CD4-positive, alpha-beta T cell treated with Interleukin-4 for 4 hours (primary cell): ENCODE measurements around the gene FRMD4B.

Experiments used
- DNase-seq: peaks from one replicate; pipeline ENCODE4 v3.0.0-alpha.2; 2020

Gene FRMD4B

DNA sequence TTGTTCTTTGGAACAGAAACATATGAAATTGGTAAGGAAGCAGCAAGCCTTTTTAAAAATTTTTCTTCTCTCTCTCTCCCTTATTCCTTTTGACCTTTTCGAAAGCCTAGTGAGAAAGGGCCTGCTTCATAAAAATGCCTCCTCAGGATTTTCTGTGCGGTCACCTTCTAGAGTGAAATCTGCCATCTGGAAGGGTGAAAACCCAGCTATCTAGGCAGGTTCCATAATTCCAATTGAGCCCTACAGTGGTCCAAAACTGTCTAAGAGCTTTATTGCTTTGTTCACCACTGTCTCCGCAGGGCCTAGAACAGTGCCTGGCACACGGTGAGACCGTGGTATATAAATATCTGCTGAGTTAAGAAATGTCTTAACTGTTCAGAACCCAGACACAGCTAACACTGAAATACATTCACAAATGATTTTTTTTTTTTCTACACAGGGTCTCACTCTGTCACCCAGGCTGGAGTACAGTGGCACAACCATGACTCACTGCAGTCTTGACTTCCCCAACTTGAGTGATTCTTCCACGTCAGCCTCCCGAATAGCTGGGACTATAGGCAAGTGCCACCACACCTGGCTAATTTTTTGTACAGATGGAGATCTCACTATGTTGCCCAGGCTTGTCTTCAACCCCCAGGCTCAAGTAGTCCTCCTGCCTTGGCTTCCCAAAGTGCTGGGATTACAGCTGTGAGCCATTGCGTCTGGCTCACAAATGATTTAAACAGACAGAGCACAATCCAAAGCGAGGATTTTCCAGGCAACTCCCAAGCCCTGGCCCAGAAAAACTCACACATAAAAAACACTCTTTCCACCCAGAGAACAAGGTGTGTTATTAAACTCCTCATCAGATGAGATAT, 64.4 kb downstream of the FRMD4B start:
- DNase-seq, result no peak

DNA sequence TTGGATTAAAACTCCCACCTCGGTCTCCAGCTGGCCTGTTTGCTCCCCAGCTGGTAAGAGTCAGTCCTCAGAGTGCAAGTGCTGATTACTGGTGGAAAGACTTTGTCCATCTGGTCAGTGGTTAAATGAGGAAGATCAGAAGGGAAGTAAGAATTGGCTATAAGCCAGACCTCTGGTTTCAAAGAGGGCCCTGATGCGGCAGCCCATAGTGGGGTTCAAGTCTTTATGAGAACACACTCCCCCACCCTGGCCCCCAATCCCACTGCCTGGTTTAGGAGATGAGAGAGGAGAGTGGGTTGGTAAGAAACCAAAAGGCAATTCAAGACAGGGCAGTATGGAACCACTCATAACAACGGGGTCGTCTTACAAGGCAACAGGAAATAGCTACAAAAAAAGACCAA, 65.0 kb downstream of the FRMD4B start:
- DNase-seq, result no peak

DNA sequence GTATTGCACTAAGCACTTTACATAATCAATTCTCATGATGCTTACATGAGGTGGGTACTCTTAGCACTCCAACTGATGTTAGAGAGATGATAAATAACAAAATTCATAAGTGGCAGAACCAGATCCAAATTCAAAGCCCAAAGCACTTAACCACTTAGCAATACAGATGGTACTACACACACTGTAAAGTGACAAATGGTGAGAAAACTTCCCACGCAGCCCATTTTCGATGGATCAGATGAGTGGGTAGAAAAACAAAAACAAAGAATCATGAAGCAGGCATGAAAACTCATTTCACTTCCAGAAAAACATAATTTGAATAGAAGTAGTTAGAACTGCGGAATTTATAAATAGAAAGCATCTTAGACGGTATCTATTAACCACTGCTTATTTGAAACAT, 66.2 kb downstream of the FRMD4B start:
- DNase-seq, result no peak

DNA sequence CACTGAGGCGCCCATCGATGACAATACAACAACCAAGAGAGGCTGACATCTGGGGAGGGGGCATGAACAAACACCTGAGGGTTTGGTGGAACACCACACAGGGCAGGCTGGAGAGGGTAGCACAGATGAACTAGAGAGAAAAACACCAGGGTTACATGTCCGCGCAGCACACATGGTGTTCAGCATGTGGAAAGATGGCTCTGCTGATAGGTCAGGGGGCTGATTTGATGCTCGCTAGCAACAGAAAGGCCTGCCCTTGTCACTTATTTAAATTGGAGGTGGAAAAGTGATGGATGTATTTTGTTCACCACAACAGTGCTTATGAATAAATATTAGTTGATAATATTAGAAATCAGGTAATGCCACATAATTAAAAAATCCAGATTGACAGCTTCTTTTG, 67.5 kb downstream of the FRMD4B start:
- DNase-seq, result no peak

DNA sequence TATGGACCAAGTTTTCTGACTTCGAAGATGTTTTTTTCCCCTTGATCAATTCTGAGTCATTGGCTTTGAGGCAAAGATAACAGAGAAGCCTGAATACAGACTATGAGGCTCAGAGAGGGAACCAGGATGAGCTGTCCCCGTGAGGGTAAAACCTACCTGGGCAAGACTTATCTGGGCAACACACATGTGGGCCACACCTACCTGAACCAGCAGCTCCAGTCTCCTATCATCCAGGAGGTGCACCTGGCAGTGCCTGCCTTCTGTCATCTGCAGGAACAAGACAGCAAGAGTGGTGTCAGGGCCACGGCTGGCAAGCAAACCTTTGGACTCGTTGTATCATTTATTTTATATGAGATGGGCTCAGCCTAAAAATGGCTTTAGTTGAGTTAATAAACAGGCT, 72.6 kb downstream of the FRMD4B start:
- DNase-seq, result no peak

DNA sequence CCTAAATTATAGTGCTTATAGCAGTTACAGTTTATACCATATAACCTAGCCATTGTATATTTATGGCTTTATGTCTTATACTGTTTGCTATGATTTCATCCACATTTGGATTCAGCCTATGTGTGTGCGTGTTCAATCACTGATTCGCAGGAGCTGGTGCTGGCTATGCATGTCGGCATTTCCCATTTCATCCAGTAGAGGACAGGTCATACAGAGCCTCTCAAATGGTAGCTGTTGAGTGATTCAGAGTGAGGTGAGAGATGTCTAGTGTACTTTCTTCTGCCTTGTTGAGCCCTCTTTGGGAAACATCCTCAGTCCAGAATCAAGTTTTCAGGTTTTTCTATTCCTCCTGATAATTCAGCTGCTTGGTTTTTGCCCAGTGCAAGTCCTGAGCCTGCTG, 76.1 kb downstream of the FRMD4B start:
- no peak for DNase-seq

DNA sequence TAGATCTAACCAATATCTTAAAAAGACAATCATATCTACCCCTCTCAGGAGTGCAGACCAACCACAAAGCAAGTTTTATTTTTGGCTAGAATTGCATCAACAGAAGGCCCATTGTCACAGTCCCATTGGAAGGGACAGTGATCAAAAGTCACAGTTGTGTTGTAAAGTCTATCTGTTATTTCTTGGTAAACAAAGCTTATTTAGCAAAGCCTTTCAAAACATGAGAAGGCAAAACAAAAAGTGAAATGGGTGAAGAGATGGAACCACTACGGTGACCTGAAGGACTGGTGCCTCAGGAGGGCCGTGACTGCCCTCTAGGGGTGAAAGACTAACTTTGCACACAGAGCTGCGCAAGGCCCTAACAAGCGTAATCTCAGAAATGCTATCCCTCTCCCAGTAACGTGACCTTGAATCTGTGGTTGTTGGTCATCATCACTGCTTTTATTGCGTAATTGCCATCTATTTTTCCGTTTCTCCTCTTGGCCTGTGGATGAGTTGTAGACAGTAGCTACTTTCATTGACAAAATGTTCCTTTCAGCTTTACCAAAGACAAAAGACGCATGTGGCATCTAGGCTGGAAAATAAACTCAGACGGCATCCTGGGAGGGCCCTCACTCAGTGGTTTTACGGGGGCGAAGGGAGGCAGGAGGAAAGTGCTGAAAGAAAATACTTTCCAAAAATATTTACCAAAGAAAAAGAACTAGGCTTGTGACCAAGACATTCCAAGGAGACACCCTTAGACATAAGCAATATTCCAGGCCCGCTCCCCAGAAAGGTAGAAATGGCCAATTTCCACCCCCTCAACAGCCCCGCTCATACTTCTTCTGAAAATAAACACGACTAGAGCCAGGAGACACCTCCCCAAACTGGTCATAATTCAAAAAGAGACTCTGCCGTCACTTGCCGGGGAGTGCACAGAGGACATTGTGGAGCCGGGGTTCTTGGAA, 79.4 kb downstream of the FRMD4B start:
- DNase-seq, result peak; percentile 75

DNA sequence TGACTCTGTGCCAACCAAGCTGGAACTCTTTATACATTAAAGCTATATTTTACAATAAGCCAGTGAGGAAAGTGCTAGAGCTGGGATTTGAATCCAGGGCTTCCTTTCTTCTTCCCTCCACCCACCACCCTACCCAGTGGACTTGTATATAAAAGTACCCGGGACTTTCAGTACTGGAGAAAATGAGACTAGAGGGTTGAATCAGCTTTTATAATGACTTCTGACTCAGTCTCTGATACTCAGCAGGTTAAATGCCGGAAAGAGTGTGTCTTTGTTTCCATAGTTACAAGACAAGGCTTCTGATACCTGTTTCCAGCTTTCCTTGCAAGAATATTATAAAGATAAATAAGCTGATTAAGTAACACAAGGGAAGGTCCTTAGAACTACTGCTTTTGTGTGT, 80.9 kb downstream of the FRMD4B start:
- DNase-seq, result no peak

DNA sequence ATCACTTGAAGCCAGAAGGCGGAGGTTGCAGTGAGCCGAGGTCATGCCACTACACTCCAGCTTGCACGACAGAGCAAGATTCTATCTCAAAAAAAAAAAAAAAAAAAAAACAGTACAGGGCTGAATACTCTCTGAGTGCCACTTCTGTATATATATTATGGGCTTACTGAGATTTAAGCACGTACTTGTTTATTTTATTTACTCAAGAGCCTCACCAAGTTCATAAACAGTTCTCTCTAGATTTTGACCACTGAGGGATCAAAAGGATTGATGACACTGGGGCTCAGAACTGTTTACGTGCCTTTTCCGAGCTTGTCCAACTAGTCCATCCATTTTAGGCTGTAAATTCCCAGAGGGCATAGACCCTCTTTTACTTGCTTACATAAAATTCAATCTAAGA, 81.5 kb downstream of the FRMD4B start:
- no peak for DNase-seq

DNA sequence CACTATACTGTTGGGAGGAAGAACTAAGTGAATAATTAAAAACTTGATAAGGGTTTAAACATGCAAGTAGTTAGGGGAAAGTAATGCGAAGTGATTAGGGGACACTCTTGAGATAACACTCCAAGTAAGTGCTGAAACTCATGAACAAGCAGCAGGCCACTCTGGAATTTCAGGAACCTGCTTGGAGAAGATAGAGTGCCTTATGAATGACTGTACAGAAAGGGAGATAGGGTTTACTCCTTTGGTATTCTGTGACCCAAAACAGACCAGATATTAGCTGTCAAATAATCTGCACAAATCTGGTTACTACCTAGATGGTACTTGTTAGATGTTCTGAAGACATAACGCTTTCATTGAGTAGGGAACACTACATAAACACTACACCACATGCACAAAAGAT, 85.6 kb downstream of the FRMD4B start:
- DNase-seq, result no peak

DNA sequence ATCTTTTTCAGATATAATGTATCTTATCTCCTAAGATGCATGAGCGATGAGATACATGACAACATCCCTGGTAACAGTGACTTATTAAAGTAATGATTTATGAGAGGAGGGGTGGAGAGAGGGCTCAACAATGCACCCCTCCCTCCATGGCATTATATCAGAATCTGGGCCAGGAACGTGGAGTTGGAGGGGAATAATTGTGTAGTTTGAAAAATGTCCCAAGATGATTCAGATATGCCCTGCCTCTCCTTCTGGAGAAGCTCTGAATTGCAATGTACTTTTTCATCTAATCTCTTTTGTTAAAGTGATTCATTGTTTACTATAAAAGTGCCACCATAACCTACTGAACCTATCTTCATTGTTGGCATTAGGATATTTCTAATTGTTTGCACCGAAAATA, 86.5 kb downstream of the FRMD4B start:
- DNase-seq, result no peak

DNA sequence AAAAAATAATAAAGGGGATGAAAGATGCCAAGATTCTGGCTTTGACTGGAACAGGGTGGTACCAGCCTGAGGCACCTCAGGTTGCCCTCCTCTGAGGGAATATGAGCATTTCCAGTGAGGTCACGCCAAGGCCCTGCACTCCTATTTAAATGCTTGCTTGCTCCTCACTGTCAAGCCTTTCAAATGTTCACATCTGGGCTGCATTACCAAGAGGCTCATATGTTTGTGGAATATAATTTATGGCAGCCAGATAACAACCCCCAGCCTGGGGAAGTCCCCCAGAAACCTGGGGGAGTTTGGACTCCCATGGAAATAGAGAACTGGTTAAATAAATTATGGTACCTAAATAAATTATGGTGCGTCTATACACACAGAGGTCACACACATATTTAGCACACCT, 88.4 kb downstream of the FRMD4B start:
- DNase-seq, result no peak

DNA sequence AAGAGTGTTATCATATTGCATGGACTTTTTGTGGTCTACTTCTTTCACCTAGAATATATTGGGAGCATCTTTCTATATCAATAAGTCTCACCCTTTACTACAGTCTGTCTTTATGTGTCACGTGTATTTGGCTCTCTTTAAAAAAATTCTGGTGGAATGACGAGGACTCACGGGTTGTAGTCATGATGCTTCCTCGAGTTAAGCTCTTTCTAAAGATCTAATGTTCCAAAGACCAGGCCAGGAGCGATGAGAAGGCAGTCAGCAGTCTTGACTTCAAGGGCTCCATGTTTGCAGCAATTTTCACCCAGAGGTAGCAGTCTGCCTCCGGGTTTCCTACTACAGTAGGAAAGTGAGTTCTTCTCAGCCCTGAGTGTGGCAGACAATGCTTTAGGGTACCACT, 88.9 kb downstream of the FRMD4B start:
- no peak for DNase-seq

DNA sequence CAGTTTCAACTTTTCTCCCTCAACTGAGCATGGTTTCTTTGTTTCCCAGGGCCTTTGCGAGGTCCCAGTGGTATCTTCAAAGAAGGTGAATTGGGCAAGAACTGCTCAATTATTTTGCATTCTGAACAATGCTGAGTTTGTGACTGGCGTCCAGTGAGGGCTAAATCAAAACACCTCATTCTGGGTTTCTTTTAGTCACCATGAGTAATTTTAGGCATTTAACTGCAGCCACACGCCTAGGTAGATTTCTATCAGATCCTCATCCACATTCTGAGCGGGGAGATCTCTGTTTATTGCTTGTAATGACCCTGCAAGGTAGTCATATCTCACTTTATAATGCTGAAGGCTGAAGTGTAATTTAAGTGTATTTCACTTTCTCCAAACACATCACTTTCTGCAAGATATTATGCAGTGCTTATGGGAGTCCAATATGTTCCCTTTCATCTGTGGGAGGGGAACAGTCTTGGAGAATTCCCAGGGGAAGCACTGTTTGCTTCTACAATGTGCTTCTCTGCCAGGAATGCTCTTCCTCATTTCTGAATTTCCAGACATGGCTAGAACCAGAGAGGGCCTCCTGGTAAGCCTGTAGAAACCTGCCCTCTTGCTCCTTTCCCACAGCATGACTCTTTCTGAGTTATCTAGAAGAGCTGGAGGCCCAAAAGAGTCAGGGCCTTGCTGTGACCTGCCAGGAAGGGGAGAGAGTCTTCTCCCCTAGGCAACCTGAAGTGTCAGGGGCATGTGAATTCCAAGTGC, 91.7 kb downstream of the FRMD4B start:
- no peak for DNase-seq

DNA sequence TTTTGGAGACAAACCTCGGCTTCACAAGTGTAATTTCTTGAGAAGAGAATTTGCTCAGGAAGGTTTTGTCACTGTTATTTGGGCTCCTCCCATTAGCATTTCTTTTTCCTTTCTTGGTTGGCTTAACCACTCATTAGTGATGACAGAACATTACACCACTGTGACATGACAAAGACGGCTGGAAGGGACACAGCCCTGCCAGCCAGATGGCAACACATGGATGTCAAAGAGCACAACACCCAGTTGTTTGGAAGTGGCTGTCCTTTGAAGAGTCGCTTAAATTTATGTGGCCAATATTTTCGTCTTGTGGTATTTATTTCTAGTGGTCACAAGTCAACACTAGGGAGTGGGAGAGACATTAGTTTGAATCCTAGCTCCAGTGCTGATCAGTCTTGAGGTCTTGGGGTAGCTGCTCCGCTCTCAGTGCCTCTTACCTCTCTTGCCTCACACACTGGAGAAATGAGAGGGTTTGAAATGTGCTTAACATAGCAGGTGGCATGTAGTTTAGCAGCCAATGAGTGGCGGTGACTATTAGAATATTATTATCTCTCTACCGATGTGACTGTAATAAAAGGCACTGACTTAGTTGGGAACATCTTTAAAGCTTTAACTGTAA, 92.8 kb downstream of the FRMD4B start:
- DNase-seq, result no peak

DNA sequence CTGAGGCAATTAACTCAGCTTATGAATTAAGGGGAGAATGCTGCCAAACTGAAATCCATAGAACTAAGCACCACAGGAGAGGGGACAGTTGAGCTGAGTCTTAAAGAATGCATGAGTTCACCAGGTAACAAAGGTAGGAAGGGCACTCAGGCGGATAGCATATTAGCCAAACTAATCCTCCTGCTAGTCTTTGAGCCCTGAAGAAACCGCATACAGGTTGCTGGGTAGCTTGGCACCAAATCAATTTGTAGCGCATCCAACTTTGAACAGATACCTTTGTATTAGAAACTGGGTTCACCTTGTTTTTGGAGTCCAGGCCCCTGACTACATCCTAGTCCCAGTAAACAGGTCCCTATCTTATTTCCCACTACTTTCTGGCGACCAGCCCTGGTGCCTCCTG, 93.7 kb downstream of the FRMD4B start:
- no peak for DNase-seq

DNA sequence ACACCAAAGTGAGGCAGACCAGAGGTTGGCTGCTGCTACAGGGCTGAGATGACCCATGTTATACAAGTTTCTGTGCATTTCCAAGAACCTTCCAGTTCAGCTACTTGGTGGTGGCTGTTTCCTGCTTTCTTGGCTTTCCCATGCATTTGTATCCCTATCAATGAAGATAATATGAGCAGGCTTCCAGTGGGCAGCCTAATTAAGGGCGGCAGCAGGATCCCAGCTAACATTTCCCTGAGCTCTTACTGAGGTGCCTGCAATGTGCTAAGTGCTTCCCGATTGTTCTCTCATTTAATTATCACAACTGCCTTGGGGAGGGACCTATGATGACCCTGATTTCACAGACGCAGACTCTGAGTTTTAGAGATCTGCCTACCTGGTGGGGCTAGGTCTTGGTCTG, 95.5 kb downstream of the FRMD4B start:
- no peak for DNase-seq

DNA sequence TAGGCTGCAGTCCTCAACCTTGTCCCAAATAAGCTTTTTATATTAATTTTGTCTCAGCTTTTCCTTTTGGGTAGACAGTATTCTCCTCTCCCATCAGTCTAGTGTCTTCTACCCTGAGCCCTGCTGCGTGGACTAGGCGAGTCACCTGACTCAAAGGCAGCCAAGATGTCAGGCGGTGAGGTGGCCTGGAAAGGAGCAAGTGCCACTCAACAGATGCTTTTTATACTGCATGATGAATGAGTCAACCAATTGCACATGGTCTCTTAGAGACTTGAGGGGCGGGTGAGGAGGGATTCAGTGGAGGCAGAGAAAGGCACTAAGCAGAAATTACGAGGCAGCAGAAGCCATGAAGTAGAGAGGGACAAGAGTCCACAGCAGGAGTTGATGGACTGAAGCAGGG, 95.9 kb downstream of the FRMD4B start:
- DNase-seq, result no peak

DNA sequence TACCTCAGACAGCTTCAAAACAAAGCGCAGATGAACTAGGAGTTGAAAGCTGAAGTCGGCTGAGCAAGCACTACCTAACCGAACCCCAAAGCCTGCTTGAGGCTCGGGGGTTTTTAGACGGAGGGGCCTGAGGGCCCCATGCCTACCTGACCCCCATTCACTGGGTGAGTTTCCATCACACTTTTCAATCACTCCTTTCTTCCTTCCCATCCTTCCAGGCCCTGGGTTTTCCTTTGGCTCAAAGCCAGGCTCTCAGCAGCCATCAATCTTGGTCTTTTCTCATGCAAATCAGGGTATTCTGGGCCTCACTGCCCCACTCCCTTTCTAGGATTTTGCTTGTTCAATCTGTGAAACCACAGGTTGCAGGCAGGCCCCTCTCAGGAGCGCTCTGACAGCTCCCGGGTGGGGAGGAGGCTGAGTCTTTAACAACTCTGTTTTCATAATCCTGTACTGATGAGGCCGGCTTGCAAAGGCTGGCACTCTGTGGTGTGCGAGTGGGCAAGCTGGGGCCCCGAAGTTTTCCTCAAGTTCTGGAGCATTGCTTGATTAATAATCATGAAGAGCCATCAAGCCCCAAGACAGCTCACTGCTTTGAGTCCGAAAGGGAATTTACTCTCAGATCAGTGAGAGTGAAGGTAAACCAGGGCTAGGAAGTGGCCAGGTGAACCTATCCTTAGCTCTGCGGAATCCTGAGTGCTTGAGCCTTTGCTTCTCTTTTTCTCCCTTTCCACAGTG, 97.6 kb downstream of the FRMD4B start:
- no peak for DNase-seq

DNA sequence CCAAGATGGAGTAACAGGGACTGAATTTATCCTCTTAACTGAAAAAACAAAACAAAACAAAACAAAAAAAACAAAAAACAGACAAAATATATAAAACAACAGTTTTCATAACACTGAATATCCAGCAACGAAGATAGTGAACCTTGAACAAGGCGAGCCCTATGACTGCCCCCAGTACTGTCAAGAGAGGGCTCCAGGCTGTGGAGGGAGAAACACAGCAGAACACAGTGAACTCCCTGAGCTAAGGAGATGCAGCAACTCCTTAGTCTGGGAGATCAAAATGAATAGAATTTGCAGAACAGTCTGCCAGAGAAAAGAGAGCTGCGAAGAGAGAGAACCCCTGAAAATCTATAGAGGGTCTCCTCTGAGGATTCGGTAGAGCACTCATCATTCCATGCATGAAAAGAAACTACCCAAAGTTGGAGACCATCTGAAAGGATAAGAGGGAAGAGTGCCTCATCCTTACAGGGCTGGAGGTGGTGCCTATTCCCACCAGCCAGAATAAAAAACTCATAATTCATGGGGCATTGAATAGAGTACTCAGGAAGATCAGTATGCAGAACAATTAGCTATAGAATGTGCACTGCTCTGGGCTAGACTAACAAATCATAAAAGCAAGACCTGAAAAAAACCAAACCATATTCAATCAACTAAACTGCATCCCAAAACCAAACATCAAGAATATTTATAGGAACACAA, 101.8 kb downstream of the FRMD4B start:
- DNase-seq, result no peak

DNA sequence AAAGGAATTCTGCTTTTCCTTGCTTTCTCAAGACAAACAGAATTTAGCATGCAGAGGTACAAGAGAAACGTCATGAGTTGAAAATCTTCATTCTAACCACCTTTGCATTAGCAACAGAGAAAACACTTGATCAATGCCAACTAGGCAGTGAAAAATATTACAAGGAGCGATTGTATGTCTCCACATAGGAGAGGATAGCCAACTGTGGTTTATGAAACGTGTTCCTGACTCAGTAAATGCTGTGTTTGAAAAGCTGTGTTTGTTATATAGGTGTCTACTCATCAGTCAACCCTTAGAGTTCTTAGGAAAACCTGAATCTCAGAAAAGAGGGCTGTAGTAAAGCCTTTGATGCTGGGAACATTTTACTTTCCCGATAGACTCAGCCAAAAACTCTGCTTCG, 102.4 kb downstream of the FRMD4B start:
- no peak for DNase-seq

DNA sequence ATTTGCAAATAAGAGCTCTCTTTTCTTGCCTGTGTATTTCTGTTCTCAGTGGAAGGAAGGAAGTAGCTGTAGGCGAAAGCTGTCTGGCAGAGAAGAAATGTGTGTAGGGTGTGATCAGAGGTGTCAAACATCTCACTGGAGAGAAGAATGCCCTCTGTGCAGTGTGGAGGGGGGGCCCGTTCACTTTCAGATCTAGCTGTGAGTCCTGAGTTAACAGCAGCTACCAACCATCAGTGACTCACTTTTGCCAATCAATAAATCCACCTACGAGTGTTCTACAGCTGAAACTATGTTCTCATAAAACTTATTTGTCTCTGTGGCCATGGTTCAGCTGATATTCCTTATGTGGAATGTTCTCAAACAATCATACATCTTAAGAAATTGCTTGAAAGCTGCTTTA, 103.7 kb downstream of the FRMD4B start:
- DNase-seq, result peak; percentile 75
